PC-3 (cell line): Measurements from ENCODE around the gene HINT3. TPM values are rescaled to one million over a fixed set of nuclear protein-coding genes. Genes with fewer than 3 reads are reported as not detected.

Source experiments
- ATAC-seq: fragments of 200-7000 bp; cut with Tn5 transposase; 2 replicates; pipeline ENCODE4 v1.9.1; 2020; ENCODE audit warnings: mild to moderate bottlenecking, moderate library complexity
- BruUV-seq: library from RNA; stranded (reverse); fragments of 400-500 nt; replicated peaks from 2 replicates; lab custom pipeline; 2021; lab: Mats Ljungman, UMichigan
- CTCF ChIA-PET: fragments of 300-600 bp; sonication (Branson Sonifier 250); formaldehyde crosslinking; loops from one replicate; lab custom pipeline; 2022; ENCODE audit warnings: antibody characterized with exemption; lab: Charles Lee
- POLR2A ChIA-PET: fragments of 300-600 bp; sonication (Branson Sonifier 250); formaldehyde crosslinking; loops from one replicate; lab custom pipeline; 2022; ENCODE audit warnings: antibody characterized with exemption; ENCODE audit not compliant: unreplicated experiment; lab: Charles Lee
- DNase-seq: peaks from one replicate; pipeline ENCODE4 v3.0.0-alpha.2; 2015
- H2AFZ ChIP-seq: fragments of 300-600 bp; sonication (generic); 2 replicates; pipeline ENCODE4 v1.6.0; 2016; ENCODE audit warnings: antibody characterized with exemption, low read length
- H3F3A ChIP-seq: fragments of 300-600 bp; sonication (generic); one replicate; pipeline ENCODE4 v1.6.0; 2017; ENCODE audit warnings: antibody characterized with exemption, low read length, control low read depth, mild to moderate bottlenecking; ENCODE audit not compliant: unreplicated experiment
- H3K27ac ChIP-seq: fragments of 300-600 bp; sonication (generic); 2 replicates; pipeline ENCODE4 v1.5.1; 2016; ENCODE audit warnings: mild to moderate bottlenecking, low read length
- H3K27me3 ChIP-seq: fragments of 300-600 bp; sonication (generic); 2 replicates; pipeline ENCODE4 v1.6.1; 2016; ENCODE audit warnings: low read length, mixed read lengths
- H3K36me3 ChIP-seq: fragments of 300-600 bp; sonication (generic); 2 replicates; pipeline ENCODE4 v1.6.1; 2016; ENCODE audit warnings: low read depth, mixed run types, low read length, mixed read lengths
- H3K4me1 ChIP-seq: fragments of 300-600 bp; sonication (generic); 2 replicates; pipeline ENCODE4 v1.5.1; 2016; ENCODE audit warnings: low read length; ENCODE audit not compliant: insufficient read depth
- H3K4me2 ChIP-seq: fragments of 300-600 bp; sonication (generic); 2 replicates; pipeline ENCODE4 v1.6.0; 2016; ENCODE audit warnings: low read length
- H3K4me3 ChIP-seq: fragments of 300-600 bp; sonication (generic); 2 replicates; pipeline ENCODE4 v1.5.1; 2016; ENCODE audit warnings: mild to moderate bottlenecking, low read length, mixed read lengths
- H3K79me2 ChIP-seq: fragments of 300-600 bp; sonication (generic); 2 replicates; pipeline ENCODE4 v1.6.1; 2017; ENCODE audit warnings: low read length, mixed read lengths
- H3K9ac ChIP-seq: fragments of 300-600 bp; sonication (generic); 2 replicates; pipeline ENCODE4 v1.6.0; 2016; ENCODE audit warnings: mild to moderate bottlenecking, low read length
- H3K9me2 ChIP-seq: fragments of 300-600 bp; sonication (generic); replicated peaks from 2 replicates; pipeline ENCODE4 v1.6.1; 2016; ENCODE audit warnings: mixed run types, low read length, mixed read lengths
- H3K9me3 ChIP-seq: fragments of 300-600 bp; sonication (generic); 2 replicates; pipeline ENCODE4 v1.6.1; 2016; ENCODE audit warnings: low read length, mixed read lengths
- H4K20me1 ChIP-seq: fragments of 300-600 bp; sonication (generic); 2 replicates; pipeline ENCODE4 v1.6.1; 2016; ENCODE audit warnings: low read length, mixed read lengths
- CTCF ChIP-seq: fragments of 300-600 bp; sonication (generic); conservative IDR thresholded peaks from 2 replicates; pipeline ENCODE4 v1.5.1; 2017; ENCODE audit warnings: antibody characterized with exemption, low read depth, mild to moderate bottlenecking, low read length
- EZH2 ChIP-seq: fragments of 300-600 bp; sonication (generic); IDR thresholded peaks from one replicate; pipeline ENCODE4 v1.6.1; 2017; ENCODE audit warnings: antibody characterized with exemption, mild to moderate bottlenecking, low read length; ENCODE audit not compliant: unreplicated experiment
- EZH2phosphoT487 ChIP-seq: fragments of 300-600 bp; sonication (generic); IDR thresholded peaks from 2 replicates; pipeline ENCODE4 v1.6.1; 2018; ENCODE audit warnings: mild to moderate bottlenecking, antibody characterized with exemption, low read length, borderline replicate concordance
- intact Hi-C: fragments of 100-400 bp; cut with micrococcal nuclease; formaldehyde crosslinking; loops from 2 replicates; pipeline ENCODE4 v1.9.0; 2023
- total RNA-seq: library from RNA; depleted of rRNA; stranded (reverse); fragments of >200 nt; gene quantifications from 2 replicates; pipeline ENCODE4 v1.2.3, GENCODE V29; 2014

HINT3 gene
- total RNA-seq, 1 experiment from 2014 or later: 7.8 TPM

GRCh38 chr6:125974214-125974866 is 17.8 kb downstream of the HINT3 start:
- ATAC-seq (no peak; the same call in 1 of the 2 replicates), DNase-seq (peak; percentile 61)
- Histone ChIP-seq H3K27me3 (no peaks in the 10 kb centered on the region), H3K36me3 (no peaks in the 10 kb centered on the region), H3K4me2 (no peak overlapping the region), H4K20me1 (no peaks in the 10 kb centered on the region), H2AFZ (no peak overlapping the region), H3K9ac (no peak overlapping the region), H3K4me3 (no peak overlapping the region), H3K27ac (no peak overlapping the region), H3K9me3 (no peaks in the 10 kb centered on the region), H3K79me2 (no peaks in the 10 kb centered on the region), H3K9me2 (no peaks in the 10 kb centered on the region), H3K4me1 (peaks cover 12% of the 10 kb centered on the region), H3F3A (no peaks in the 10 kb centered on the region)
- POLR2A ChIA-PET: no interaction called here
- BruUV-seq: no TSS peak
- intact Hi-C loops: loop anchor here (1.0 to 5.0 kb wide), 4 partner anchors 17 to 662 kb away; no protein-coding TSS in a partner anchor
- CTCF ChIA-PET: interaction anchor here (0.6 to 1.7 kb wide), 4 partner anchors 18 to 197 kb away, joined by 3 to 6 read pairs (median 4); partner anchors contain the start of genes HINT3 and NCOA7
- no peak for TF ChIP-seq EZH2
- TF ChIP-seq CTCF: peak; percentile 75

- no peaks in the 10 kb centered on the region for H3K27me3 ChIP-seq
- no peaks in the 10 kb centered on the region for H4K20me1 ChIP-seq
- no peaks in the 10 kb centered on the region for H3F3A ChIP-seq
- CTCF ChIA-PET: no interaction called here
- DNase-seq (no peak), ATAC-seq (peak; percentile 89)
- intact Hi-C loops: no loop called here
- H3K9me3 ChIP-seq: no peaks in the 10 kb centered on the region
- H3K9me2 ChIP-seq: no peaks in the 10 kb centered on the region
- no peak overlapping the region for H2AFZ ChIP-seq
- H3K9ac ChIP-seq: no peak overlapping the region
- BruUV-seq: no TSS peak
- H3K27ac ChIP-seq: peak overlapping the region; percentile 50
- no peak overlapping the region for H3K4me3 ChIP-seq
- no peaks in the 10 kb centered on the region for H3K79me2 ChIP-seq
- TF ChIP-seq CTCF: no peak
- no peak for TF ChIP-seq EZH2
- no peak for TF ChIP-seq EZH2phosphoT487
- peak overlapping the region; percentile 45 for H3K4me2 ChIP-seq
- POLR2A ChIA-PET: no interaction called here
- no peaks in the 10 kb centered on the region for H3K36me3 ChIP-seq
- peaks cover 24% of the 10 kb centered on the region for H3K4me1 ChIP-seq
These were observed 22.5 kb downstream of the HINT3 start for GRCh38 chr6:125979101-125979500.

- H3K4me3 ChIP-seq: no peak overlapping the region
- no peak overlapping the region for H3K27ac ChIP-seq
- ChIA-PET CTCF (no interaction called here), POLR2A (no interaction called here)
- no peaks in the 10 kb centered on the region for H3K9me3 ChIP-seq
- H3K4me1 ChIP-seq: peaks cover 31% of the 10 kb centered on the region
- peaks cover 18% of the 10 kb centered on the region for H3K79me2 ChIP-seq
- intact Hi-C loops: no loop called here
- no peaks in the 10 kb centered on the region for H4K20me1 ChIP-seq
- H3K9me2 ChIP-seq: no peaks in the 10 kb centered on the region
- no peak overlapping the region for H3K9ac ChIP-seq
- H3K4me2 ChIP-seq: no peak overlapping the region
- no peak overlapping the region for H2AFZ ChIP-seq
- no peaks in the 10 kb centered on the region for H3K27me3 ChIP-seq
- no TSS peak for BruUV-seq
- H3F3A ChIP-seq: no peaks in the 10 kb centered on the region
- ATAC-seq (no peak), DNase-seq (no peak)
- TF ChIP-seq EZH2 (no peak), CTCF (no peak), EZH2phosphoT487 (no peak)
- H3K36me3 ChIP-seq: no peaks in the 10 kb centered on the region
These were observed 25.1 kb downstream of the HINT3 start for GRCh38 chr6:125981571-125982185.
